ENCODE data around the gene PAX4.
"Not testable (repeated sequence)": the region's sequence is repeated elsewhere in the genome, so short reads cannot be mapped to it uniquely, and the experiment has no call there.

PAX4 gene

DNA sequence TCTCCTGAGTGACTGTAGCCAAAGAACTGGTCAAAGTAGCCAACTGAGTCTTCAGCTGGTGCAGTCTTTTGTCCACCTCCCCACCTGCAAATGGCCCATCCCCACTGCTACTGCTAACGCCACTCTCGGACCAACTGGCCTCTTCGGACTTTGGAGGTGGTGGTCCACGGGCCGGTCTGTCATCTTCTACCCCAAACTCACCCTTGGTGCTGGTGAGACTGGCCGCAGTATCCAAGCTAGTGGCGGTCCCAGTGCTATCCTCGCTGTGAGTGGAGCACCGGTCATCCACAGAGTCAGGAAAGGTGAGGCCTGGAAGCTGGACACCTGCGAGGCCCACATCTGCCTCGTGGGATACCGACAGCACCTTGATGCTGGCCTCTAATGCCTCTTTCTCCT is 33.3 kb downstream of the PAX4 start:
- no peak for DNase-seq

DNA sequence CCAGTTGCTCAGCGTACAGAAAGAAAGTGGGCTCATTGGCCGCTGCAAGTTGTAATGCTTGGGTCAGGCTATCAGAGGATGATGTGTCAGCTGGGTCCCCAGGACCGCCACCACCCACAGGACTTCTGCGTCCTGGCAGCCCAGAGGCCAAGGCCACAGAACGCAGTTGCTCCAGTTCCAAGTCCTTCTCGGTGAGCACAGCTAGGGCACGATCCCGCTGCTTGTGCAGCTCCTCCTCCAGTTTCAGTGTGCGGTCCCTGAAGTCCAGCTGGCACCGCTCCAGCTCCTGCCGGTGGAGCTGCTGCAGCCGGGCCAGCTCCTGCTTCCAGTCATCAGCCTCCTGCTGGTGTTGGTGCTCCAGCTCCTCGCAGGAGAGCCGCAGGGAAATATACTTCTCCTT is 35.6 kb downstream of the PAX4 start:
- DNase-seq = no peak

DNA sequence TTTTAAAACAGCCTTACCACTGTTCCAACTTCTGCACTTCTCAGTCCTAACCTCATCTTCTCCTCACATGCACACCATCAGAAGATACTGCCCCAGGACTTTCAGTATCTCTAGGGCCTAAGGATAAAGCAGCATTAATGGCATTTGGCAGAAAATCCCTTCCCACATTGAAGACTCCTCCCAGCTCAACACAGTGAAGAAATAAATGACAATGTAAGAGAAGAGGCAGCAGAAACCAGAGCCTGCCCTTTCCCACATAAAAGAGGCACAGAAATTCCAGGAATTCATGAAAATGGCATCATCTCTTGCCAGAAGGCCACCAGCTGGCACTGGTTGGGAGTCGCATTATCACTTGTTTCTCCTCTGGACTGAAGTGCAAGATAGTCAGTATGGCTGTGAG is 36.2 kb downstream of the PAX4 start:
- DNase-seq = no peak

DNA sequence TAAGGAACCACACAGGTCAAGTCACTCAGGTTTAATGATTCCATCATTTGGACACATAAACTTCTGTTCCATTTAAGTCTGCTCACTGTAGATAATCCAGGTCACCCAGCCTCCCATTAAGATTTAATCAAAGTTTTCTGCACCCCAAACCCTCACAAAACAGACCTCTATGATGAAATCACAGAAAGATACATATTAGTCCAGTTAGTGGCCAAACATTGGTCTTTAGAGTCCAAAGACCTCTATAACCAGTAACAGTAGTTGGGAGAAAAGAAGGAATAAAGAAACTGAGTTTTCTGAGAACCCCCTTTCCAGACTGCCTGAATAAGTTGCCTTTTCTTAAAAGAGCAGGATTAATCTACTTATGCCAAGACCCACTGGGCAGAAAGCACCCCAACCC is 37.3 kb downstream of the PAX4 start:
- DNase-seq = no peak

DNA sequence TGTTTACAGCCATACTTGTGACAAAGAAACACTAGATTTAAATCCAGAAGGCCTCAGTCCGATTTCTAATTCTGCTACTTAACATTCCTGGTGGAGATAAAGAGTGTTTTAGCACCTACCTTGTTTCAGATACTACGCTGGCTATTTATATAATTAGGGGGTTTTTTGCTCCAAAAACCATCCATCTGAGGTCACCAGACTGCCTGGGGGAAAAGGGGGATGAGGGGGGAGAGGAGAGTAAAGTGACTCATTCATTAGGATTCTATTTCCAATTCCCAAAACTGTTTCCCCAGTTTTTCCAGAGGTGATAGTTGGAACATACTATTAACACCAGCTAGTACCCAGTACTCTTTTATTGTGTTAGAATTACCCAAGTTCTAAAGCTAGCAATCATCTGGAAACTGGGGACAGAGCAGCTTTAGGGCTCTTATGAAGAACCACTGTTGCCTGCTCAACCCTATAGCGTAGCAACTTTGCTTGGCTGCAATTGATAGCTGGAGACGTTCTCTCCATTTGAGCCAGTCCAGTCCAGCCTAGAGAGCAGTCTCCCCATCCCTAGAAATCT is 39.1 kb downstream of the PAX4 start:
- DNase-seq = peak; percentile 23

DNA sequence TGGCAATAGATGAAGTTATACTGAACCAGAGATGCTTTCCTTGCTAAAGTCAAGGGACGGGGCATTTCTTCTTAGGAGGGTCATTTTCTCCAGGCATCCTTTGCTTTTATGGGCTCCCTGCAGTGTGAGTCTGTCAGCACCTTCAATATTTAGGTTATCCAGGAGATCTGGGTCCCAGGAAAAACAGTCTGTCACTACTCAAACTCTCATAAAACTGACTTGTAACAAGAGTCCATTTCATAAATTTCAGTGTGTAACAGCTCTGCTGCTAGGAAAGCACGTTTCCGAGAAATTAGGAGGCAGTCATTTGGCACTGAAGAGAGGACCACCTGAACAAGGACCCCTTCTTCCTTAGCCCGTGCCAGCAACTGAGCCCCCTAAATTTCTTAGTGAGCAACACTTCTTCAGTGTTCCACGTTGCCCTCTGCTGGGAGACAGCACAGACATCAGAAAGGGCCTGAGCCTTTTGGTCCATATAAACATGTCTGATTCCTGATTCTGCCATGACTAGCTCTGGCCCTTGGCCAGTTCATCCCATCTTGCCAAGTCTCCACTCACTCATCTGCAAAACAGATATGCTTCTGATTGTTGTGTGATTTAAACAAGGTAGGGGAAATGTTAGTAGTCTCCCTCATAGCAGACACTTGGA is 39.8 kb downstream of the PAX4 start:
- DNase-seq = peak; percentile 56

DNA sequence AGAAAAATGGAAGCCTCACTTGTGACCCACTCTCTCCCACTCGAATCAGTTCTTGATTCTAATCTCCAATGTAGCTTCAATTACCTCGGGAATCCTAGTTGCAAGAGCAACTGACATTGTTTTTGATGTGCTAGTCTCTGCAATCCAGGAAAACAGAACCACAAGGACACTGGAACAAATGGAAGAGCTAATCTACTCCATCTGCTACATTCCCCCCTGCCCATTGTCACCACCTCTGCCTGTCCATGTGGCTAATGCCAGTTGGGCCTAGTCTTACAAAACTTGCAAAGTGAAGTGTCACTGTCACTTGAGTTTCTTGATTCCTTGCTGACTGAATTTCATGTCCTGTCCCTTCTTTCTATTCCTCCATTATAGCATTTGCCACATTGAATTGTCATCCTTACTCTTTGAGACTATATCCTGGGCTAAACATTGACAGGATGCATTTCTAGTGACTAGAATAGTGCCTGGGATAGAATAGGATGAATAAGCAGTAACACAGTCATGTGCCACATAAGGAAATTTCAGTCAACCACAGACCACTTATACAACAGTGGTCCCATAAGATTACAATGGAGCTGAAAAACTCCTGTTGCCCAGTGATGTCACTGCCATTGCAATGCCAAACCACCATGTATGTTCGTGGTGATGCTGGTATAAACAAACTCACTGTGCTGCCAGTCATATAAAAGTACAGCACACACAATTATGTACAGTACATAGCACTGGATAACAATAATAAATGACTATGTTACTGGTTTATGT is 46.0 kb downstream of the PAX4 start:
- DNase-seq = no peak

DNA sequence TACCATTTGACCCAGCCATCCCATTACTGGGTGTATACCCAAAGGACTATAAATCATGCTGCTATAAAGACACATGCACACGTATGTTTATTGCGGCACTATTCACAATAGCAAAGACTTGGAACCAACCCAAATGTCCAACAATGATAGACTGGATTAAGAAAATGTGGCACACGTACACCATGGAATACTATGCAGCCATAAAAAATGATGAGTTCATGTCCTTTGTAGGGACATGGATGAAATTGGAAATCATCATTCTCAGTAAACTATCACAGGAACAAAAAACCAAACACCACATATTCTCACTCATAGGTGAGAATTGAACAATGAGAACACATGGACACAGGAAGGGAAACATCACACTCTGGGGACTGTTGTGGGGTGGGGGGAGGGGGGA is 49.9 kb downstream of the PAX4 start:
- not testable (repeated sequence) for DNase-seq

DNA sequence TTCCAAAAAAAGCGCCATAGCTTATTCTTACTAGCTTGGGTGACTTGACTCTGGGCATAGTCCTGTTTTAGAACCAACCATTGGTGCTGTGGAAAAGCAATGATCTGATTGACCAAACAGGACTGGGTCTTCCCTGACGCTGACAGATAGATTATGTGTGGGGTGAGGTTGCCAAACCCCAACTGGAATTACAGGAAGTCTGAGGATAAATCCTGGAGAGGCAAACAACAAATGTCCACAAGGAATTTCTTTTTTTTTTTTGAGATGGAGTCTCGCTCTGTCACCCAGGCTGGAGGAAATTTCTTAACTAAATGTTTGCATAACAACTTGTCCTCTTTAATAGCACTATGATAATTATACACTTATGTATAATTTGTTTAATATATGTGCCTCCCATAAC is 51.7 kb downstream of the PAX4 start:
- no peak for DNase-seq
